Ovary (tissue), 3 donors: ENCODE measurements around the gene PRKCE.

Experiments used
- POLR2A ChIP-seq: fragments of 450-650 bp; IDR thresholded peaks from one replicate; pipeline ENCODE4 v1.6.1; 2017; ENCODE audit warnings: antibody characterized with exemption, mild to moderate bottlenecking, moderate library complexity
- TF ChIP-seq, protein P1 (sequence below), 3 donors: fragments of 450-650 bp in 2 of 3; fragments of 200-600 bp in 1 of 3; IDR thresholded peaks; one replicate each; pipeline versions ENCODE4 v1.5.1 to v1.8.0; 2016 to 2022; ENCODE audit warnings: antibody characterized with exemption in 3 of 3, mild to moderate bottlenecking in 1 of 3
- donor health status: DM: no; HTN: no; CAD: no.

DNA sequence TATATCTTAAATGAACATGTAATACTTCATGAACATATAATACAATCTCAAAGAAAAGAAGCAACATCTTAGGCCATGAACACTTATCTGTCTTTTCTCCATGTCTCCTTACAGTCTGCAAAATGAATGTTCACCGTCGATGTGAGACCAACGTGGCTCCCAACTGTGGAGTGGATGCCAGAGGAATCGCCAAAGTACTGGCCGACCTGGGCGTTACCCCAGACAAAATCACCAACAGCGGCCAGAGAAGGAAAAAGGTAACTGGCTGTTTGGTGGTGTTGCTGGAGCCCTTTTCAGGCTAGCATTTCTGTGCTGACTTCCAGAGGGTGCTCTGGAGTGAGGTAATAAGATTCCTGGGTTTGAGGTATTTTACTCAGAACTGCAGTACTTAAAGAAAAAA, 349.8 kb downstream of the PRKCE start:
- TF ChIP-seq POLR2A = no peak
- TF ChIP-seq, protein P1, sequence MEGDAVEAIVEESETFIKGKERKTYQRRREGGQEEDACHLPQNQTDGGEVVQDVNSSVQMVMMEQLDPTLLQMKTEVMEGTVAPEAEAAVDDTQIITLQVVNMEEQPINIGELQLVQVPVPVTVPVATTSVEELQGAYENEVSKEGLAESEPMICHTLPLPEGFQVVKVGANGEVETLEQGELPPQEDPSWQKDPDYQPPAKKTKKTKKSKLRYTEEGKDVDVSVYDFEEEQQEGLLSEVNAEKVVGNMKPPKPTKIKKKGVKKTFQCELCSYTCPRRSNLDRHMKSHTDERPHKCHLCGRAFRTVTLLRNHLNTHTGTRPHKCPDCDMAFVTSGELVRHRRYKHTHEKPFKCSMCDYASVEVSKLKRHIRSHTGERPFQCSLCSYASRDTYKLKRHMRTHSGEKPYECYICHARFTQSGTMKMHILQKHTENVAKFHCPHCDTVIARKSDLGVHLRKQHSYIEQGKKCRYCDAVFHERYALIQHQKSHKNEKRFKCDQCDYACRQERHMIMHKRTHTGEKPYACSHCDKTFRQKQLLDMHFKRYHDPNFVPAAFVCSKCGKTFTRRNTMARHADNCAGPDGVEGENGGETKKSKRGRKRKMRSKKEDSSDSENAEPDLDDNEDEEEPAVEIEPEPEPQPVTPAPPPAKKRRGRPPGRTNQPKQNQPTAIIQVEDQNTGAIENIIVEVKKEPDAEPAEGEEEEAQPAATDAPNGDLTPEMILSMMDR (IDR thresholded peaks at IDR 0.05) = no peak
